NCI-H1417 treated with DMSO at 0.1 percent for 48 hours (cell line): ENCODE results near the gene SBDS.
"Not testable (repeated sequence)": the region's sequence is repeated elsewhere in the genome, so short reads cannot be mapped to it uniquely, and the experiment has no call there.

Experiments
- DNase-seq: peaks from one replicate; lab custom pipeline; 2025; lab: John Stamatoyannopoulos, UW

SBDS gene

GRCh38 chr7:66994691-66995049 is 716 bp downstream of the SBDS start:
- not testable (repeated sequence) for DNase-seq

GRCh38 chr7:66994051-66994450 is 1.3 kb downstream of the SBDS start:
- DNase-seq, result not testable (repeated sequence)

- not testable (repeated sequence) for DNase-seq
These were observed 5.8 kb downstream of the SBDS start for GRCh38 chr7:66989552-66989951.

- DNase-seq, result not testable (repeated sequence)
These were observed 15.1 kb downstream of the SBDS start for GRCh38 chr7:66980336-66980735.

- not testable (repeated sequence) for DNase-seq
These were observed 16.4 kb downstream of the SBDS start for GRCh38 chr7:66979013-66979412.

GRCh38 chr7:66978312-66978711 is 17.1 kb downstream of the SBDS start:
- not testable (repeated sequence) for DNase-seq

- DNase-seq, result no peak
These were observed 20.3 kb downstream of the SBDS start for GRCh38 chr7:66974986-66975590.

- DNase-seq, result no peak
These were observed 25.1 kb downstream of the SBDS start for GRCh38 chr7:66970310-66970709.

- not testable (repeated sequence) for DNase-seq
These were observed 26.4 kb downstream of the SBDS start for GRCh38 chr7:66969001-66969400.

GRCh38 chr7:66967029-66967428 is 28.4 kb downstream of the SBDS start:
- DNase-seq, result no peak

GRCh38 chr7:66964411-66964810 is 31.0 kb downstream of the SBDS start:
- DNase-seq, result no peak

GRCh38 chr7:66961096-66961495 is 34.3 kb downstream of the SBDS start:
- DNase-seq, result no peak

GRCh38 chr7:66960192-66960591 is 35.2 kb downstream of the SBDS start:
- DNase-seq, result no peak

- DNase-seq, result no peak
These were observed 36.6 kb downstream of the SBDS start for GRCh38 chr7:66958538-66959350.

- no peak for DNase-seq
These were observed 37.6 kb downstream of the SBDS start for GRCh38 chr7:66957595-66958290.

GRCh38 chr7:66953044-66953427 is 42.4 kb downstream of the SBDS start:
- DNase-seq, result no peak

GRCh38 chr7:66952343-66953043 is 42.9 kb downstream of the SBDS start:
- no peak for DNase-seq

- DNase-seq, result no peak
These were observed 44.6 kb downstream of the SBDS start for GRCh38 chr7:66950763-66951162.

GRCh38 chr7:66950311-66950710 is 45.1 kb downstream of the SBDS start:
- no peak for DNase-seq

GRCh38 chr7:66948480-66949109 is 46.8 kb downstream of the SBDS start:
- no peak for DNase-seq

- no peak for DNase-seq
These were observed 48.8 kb downstream of the SBDS start for GRCh38 chr7:66946545-66946944.

GRCh38 chr7:66939325-66939724 is 56.1 kb downstream of the SBDS start:
- DNase-seq, result no peak
